Epithelial cell of proximal tubule (primary cell): ENCODE results near the gene TRPV6. TPM values are rescaled to one million over a fixed set of nuclear protein-coding genes. Genes with fewer than 3 reads are reported as not detected.

Source experiments
- DNase-seq: peaks from one replicate; pipeline ENCODE4 v3.0.0-alpha.2; 2011; ENCODE audit warnings: low read depth
- H3K4me3 ChIP-seq: 2 replicates; pipeline ENCODE4 v1.5.1; 2011; ENCODE audit warnings: low read depth, mild to moderate bottlenecking, low read length
- CTCF ChIP-seq: conservative IDR thresholded peaks from 2 replicates; pipeline ENCODE4 v1.5.1; 2012; ENCODE audit warnings: low read depth, mild to moderate bottlenecking, low read length
- total RNA-seq: library from RNA; depleted of rRNA; stranded (reverse); fragments of >200 nt; gene quantifications from 2 replicates; pipeline ENCODE4 v1.2.3, GENCODE V29; 2015

TRPV6 gene
- total RNA-seq, 1 donor from 2014 or later = 0.06 TPM

DNA sequence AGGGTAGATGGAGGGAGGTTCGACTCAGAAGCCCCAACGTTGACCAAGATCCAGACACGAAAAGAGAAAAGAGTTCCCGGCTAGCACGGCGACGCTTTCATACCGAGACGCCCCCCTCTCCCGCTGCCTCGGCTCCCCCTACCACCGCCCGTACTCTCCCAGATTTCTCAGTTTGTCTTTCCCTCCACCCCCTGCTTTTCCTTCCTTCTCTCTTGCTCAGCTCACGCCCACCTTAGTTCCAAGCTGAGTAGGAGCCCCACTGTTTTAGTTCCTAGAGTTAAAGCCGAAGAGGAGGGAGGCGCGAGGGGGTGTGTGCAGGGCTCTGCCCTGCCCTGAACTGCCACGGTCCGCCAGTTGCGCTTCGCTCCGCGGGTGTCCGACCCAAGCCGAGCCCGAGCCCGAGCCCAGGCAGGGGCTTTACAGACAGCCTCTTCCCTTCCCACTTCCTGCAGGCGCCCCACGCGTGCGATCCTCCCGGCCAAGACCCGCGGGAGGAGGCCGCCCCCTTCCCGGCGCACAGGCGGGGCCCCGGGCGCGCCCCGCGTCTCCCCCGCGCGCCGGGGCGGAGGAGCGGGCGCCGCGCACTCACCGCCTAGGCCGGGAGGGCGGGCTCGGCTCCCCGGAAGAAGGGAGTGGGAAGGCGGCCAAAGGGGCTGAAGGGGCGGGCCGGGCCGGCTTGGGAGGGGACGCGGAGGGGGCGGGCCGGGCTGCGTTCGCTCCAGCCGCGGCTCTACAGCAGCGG lies 31.0 kb downstream of the TRPV6 start, which contains the start of gene EPHB6:
Gene EPHB6, plus strand, starts transcription at position 705 of the 742 bp plus-strand sequence. CDS start 8,152 bp downstream, outside the sequence.
- peak within 1 kb of the TSS; percentile 67 for H3K4me3 ChIP-seq
- TF ChIP-seq CTCF = no peak
- DNase-seq = no peak

DNA sequence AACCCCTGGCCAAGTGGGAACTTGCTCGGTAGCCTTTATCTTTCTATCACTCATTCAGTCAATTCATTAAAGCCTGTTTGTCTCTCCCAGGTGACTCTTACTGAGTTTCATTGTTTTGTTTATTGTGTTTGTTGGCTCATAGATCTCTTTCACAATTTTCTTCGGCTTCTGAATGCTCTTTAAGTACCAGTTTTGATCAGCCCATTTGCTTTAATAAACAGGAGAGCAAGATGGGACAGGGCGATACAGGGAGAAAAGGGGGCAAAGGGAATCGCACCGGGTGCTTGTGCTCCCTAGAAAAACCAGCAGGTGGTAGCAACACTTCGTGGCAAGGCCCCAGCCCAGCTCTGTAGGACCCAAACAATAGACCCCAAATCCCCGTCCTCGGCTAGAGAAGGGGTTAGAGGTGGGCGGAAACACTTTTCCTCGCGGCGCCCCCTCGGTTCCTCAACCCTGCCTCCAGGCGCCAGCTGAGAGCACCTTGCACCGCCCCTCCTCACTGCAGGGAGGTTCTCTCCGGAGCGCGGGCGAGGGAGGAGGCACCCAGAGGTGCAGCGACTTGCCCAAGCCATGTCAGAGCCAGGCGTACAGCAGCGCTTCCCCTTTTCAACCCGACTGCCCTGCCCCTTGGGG lies 31.7 kb downstream of the TRPV6 start:
- no peak for DNase-seq
- TF ChIP-seq CTCF = peak; percentile 84
- H3K4me3 ChIP-seq = peak overlapping the region; percentile 67

DNA sequence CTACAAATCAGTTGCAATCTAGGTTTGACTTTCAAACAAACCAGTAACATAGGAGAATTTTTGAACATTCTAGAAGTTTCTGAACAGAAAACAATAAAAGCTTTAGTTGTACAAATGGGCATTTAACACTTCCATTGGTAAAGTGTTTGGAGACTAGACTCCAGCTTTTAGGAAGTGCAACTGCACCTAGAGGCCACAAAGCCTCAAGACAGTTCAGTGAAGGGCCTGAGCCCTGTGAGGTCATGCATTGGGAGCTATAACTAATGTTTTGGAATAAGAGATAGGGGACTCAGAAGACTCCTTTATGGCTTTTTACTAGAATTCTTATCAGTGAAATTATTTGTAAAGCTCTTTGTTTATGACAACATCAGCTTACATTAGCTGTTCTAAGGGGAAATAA lies 33.6 kb downstream of the TRPV6 start:
- no peak overlapping the region for H3K4me3 ChIP-seq
- TF ChIP-seq CTCF = no peak
- no peak for DNase-seq

GRCh38 chr7:142851269-142851668 lies 34.3 kb downstream of the TRPV6 start:
- H3K4me3 ChIP-seq = no peak overlapping the region
- no peak for TF ChIP-seq CTCF
- no peak for DNase-seq

- no peak overlapping the region for H3K4me3 ChIP-seq
- DNase-seq = no peak
- TF ChIP-seq CTCF = no peak
These were observed 38.2 kb downstream of the TRPV6 start for GRCh38 chr7:142847353-142847752.

- TF ChIP-seq CTCF = no peak
- H3K4me3 ChIP-seq = no peak overlapping the region
- no peak for DNase-seq
These were observed 43.2 kb downstream of the TRPV6 start for GRCh38 chr7:142842251-142842766.
